Chondrocyte (in vitro differentiated cells): Measurements from ENCODE around the gene PNPLA6. TPM values are rescaled to one million over a fixed set of nuclear protein-coding genes. Genes with fewer than 3 reads are reported as not detected.

Experiments used
- DNase-seq: peaks from one replicate; pipeline ENCODE4 v3.0.0; 2021; ENCODE audit warnings: mixed read lengths, low spot score
- H3K27ac Mint-ChIP-seq: one replicate; pipeline ENCODE4 v1.8.0; 2021; ENCODE audit warnings: mild to moderate bottlenecking, moderate library complexity, mixed read lengths; ENCODE audit not compliant: unreplicated experiment
- H3K27me3 Mint-ChIP-seq: 2 replicates; pipeline ENCODE4 v1.8.0; 2021; ENCODE audit warnings: low read depth, mixed read lengths
- H3K36me3 Mint-ChIP-seq: 2 replicates; pipeline ENCODE4 v1.8.0; 2021; ENCODE audit warnings: low read depth, mixed read lengths
- H3K4me1 Mint-ChIP-seq: 2 replicates; pipeline ENCODE4 v1.8.0; 2021; ENCODE audit warnings: low read depth, mild to moderate bottlenecking, mixed read lengths
- H3K4me3 Mint-ChIP-seq: one replicate; pipeline ENCODE4 v1.8.0; 2021; ENCODE audit warnings: mild to moderate bottlenecking, moderate library complexity, mixed read lengths; ENCODE audit not compliant: unreplicated experiment
- H3K9me3 Mint-ChIP-seq: 2 replicates; pipeline ENCODE4 v1.8.0; 2021; ENCODE audit warnings: low read depth, mixed read lengths
- CTCF ChIP-seq: fragments of 200-600 bp; sonication (generic); IDR thresholded peaks from 2 replicates; pipeline ENCODE4 v1.5.0; 2021; ENCODE audit warnings: antibody characterized with exemption, mild to moderate bottlenecking, moderate library complexity
- total RNA-seq: library from RNA; stranded (reverse); gene quantifications from 3 replicates; pipeline ENCODE4 v1.2.1, GENCODE V29; 2021

PNPLA6 gene
- total RNA-seq, 1 donor from 2014 or later, result 87.9 TPM

- Mint-ChIP-seq H3K36me3 (peaks cover 1% of the 10 kb centered on the region), H3K27me3 (no peaks in the 10 kb centered on the region), H3K4me3 (peak within 1 kb of the TSS; percentile 80), H3K27ac (peak within 1 kb of the TSS; percentile 95), H3K4me1 (peaks cover 16% of the 10 kb centered on the region), H3K9me3 (no peaks in the 10 kb centered on the region)
- DNase-seq, result peak; percentile 100
- TF ChIP-seq CTCF, result no peak
These were observed 13.2 kb upstream of the PNPLA6 start, which contains the start of gene MCOLN1 for GRCh38 chr19:7522072-7522922. Gene MCOLN1, plus strand, starts transcription at chr19:7522624. Its CDS starts 127 bp downstream, at chr19:7522751.

GRCh38 chr19:7522923-7523667 lies 12.4 kb upstream of the PNPLA6 start:
- peaks cover 12% of the 10 kb centered on the region for H3K4me1 Mint-ChIP-seq
- peaks cover 1% of the 10 kb centered on the region for H3K36me3 Mint-ChIP-seq
- no peak for DNase-seq
- no peaks in the 10 kb centered on the region for H3K27me3 Mint-ChIP-seq
- peak overlapping the region; percentile 80 for H3K4me3 Mint-ChIP-seq
- no peak for TF ChIP-seq CTCF
- no peaks in the 10 kb centered on the region for H3K9me3 Mint-ChIP-seq
- peak overlapping the region; percentile 73 for H3K27ac Mint-ChIP-seq

GRCh38 chr19:7524523-7524922 lies 11.0 kb upstream of the PNPLA6 start:
- TF ChIP-seq CTCF, result no peak
- H3K9me3 Mint-ChIP-seq, result no peaks in the 10 kb centered on the region
- peaks cover 4% of the 10 kb centered on the region for H3K36me3 Mint-ChIP-seq
- no peaks in the 10 kb centered on the region for H3K27me3 Mint-ChIP-seq
- no peak overlapping the region for H3K27ac Mint-ChIP-seq
- no peak overlapping the region for H3K4me3 Mint-ChIP-seq
- no peak for DNase-seq
- H3K4me1 Mint-ChIP-seq, result peaks cover 12% of the 10 kb centered on the region

- Mint-ChIP-seq H3K4me1 (peaks cover 12% of the 10 kb centered on the region), H3K4me3 (no peak overlapping the region), H3K36me3 (peaks cover 4% of the 10 kb centered on the region), H3K27me3 (no peaks in the 10 kb centered on the region), H3K9me3 (no peaks in the 10 kb centered on the region), H3K27ac (no peak overlapping the region)
- TF ChIP-seq CTCF, result no peak
- DNase-seq, result no peak
These were observed 10.4 kb upstream of the PNPLA6 start for GRCh38 chr19:7524992-7525739.
